NCI-H460 (cell line): Measurements from ENCODE around the gene RAB11FIP5. TPM values are rescaled to one million over a fixed set of nuclear protein-coding genes. Genes with fewer than 3 reads are reported as not detected.

Experiments used
- DNase-seq: peaks from one replicate; pipeline ENCODE4 v3.0.0-alpha.2; 2016; ENCODE audit warnings: low read depth; ENCODE audit errors: extremely low read depth
- total RNA-seq: library from RNA; depleted of rRNA; stranded (reverse); fragments of >200 nt; shearing (Covaris generic); gene quantifications from 2 replicates; pipeline ENCODE4 v1.2.3, GENCODE V29; 2014; rRNA removed

RAB11FIP5 gene
- total RNA-seq, 1 experiment from 2014 or later, result 13.3 TPM

GRCh38 chr2:73037947-73038585 lies 74.7 kb downstream of the RAB11FIP5 start:
- no peak for DNase-seq

DNA sequence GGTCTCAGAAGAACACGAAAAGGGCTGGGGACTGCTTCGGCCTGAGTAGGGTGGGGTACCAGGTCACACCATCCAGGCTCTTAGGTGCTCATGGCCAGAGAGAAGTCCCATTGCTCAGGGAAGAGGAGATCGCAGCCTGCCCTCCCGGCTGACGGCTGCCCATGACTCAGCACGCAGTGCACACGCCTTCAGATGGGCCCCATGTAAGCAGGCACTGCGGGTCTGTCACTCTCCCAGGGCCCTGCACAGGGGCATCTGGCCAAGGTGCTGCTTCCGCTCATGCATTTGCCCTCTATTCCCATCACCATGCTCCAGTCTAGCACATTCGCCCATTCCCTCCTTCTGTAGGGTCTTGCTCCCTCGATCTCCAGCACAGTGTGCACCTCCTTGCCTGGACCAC lies 76.0 kb downstream of the RAB11FIP5 start:
- DNase-seq, result no peak

DNA sequence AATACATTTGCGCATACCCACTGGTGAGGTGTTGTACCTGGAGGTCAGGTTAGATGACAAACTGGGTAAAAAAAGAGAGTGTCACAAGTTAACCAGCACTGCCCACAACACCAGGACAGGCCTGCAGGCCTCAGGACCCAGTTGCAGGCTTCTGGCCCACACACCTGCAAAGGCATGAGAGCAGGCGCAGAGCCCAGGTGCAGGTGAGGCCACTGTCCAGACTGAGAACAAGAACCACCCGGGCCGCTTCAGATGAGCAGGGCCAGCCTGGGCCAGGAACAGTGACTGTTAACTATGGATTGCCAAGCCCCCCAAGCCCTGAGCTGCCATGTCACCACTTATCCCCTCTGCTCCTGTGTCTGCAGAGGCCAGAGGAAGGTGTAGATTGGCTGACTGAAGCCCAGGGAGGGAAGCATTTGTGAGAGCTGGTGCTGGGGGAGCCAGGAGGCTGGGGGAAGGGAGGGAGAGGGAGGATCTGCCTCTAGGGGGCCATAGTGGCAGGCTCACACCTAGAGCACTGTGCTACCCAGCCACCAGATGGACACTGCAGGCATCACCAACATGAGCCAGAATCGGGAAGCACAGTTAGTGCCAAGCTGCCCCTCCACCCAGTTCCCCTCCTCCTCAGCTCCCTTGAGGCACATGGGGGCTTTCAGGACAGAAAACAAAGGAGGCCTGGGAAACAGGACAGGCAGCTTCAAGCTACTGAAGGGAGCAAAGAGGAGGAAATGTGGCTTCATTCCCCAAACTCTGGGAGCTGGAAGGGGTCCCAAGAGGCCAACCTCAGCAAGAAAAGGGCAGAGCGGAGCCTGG lies 76.6 kb downstream of the RAB11FIP5 start:
- no peak for DNase-seq

DNA sequence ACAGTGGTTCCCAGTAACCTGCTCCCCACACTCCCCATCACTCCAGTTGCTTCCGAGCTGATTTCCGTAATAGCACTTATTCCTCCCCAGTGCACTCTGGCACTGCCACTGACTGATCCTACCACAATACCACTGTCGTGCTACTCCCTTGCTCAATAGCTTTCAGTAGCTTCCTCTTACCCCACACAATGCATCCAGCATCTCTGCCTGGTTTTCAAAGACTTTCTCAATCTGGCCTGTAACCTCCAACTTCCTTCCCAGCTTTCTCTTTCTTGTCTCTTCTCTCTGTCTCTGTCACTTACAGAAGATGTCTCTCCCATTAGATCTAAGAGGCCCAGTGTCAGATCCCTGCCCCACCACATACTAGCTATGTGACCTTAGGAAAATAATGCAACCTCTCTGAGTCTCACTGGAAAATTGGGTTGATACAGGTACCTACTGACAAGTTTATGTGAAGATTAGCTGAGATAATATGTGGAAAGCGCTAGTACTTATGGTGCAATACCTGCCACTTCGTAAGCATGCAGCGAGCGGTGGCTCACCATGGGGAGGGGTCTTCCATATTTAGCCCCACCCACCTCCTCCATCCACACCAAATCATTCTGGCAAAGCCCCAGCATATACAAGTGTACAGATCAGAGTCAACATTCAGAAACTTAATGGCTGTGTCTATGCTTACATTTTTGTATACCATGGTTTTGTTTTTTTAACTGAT lies 77.9 kb downstream of the RAB11FIP5 start:
- no peak for DNase-seq

DNA sequence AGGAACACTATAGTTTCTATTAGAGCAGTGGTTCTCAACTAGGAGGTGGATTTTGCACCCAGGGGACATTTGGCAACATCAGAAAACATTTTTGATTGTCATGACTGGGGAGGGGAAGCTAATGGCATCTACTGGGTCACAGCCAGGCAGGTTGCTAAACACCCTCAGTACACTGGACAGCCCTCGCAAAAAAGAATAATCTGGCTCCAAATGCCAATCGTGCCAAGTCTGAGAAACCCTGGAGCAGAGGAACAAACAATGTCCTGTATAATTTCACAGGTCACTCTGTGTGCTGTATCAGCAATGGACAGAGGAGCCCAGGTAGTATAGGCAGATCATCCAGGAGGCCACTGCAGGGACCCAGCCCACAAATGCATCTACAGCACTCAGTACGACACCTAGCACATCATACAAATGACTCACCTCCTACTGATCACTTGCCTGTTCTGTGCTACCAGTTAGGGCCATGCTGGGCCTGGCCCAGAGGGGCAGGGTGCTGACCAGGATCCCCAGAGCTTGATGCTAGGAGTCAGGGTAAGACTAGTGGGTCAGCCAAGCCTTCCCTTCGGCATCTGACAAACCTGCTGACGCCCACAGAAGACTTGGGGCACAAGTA lies 78.9 kb downstream of the RAB11FIP5 start:
- DNase-seq, result no peak

- no peak for DNase-seq
Observed at GRCh38 chr2:73033142-73033765, 79.5 kb downstream of the RAB11FIP5 start.

GRCh38 chr2:73032702-73033097 lies 80.0 kb downstream of the RAB11FIP5 start:
- no peak for DNase-seq

DNA sequence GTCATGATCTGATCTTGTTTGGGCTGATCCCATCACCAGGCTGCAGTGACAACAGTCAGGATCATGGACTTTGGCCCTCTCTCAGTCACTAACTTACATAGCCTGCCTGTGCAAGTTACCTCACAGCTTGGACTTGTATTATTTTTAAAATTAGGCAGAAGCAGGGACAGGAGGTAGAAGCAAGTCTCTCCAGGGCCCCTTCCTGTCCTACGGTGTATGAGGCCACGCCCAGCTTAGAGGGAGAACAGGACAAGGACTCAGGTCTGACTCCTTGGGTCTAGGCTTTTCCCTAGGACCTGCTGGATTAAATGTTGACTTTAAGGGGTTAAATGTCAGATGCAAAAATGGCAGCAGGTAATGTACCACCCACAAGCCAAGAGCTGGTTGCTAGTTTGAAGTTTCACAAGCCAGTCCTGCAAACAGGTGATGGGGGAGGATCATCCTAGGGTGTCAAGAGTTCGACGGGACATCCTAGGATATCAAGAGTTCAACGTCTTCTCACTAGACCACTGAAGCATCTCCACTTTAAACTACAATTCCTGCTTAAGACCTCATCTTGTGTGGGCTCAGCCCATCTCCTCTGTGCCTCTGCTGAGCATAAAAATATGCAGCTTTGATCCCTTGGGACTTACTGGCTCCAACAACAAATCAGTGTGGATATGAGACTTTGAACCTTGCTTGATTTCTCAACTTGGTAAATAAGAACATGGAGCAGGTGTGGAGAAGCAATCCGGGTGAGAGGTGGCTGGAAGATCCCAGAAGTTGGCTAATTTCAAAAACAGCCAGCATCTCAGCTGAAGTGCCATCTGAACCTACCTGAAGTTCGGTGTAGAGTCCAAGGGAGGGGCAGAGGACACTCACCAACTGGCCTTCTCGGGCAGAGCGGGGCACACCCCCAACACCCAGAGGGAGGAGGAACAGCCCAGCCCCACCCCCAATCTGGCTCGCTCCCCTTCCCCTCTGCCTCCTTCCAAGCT lies 80.7 kb downstream of the RAB11FIP5 start:
- no peak for DNase-seq

DNA sequence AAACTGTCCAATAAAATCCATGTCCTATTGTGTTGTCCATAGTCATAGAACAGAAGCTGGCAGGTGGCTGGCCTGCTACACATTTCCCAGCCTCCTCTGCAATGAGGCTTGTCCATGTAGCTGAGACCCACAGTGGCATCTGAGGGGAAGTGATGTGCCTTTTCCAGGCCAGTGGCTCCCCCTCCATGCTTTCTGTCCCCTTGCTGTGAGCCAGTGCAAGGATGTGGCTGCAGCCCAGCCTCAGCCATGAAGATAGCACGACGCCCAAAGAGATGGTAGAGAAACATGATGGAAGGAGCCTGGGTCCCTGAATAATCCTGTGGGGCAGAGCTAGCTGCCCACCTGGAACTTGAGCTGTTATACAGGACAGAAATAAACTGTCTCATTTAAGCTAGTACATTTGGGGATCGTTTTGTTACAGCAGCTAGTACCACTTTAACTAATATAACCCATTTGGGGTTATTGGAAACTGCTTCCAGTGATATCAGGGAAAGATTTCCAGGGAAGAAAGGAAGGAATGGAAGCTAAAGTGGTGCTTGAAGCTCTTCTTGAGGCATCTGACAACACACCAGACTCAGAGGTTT lies 81.6 kb downstream of the RAB11FIP5 start:
- no peak for DNase-seq

DNA sequence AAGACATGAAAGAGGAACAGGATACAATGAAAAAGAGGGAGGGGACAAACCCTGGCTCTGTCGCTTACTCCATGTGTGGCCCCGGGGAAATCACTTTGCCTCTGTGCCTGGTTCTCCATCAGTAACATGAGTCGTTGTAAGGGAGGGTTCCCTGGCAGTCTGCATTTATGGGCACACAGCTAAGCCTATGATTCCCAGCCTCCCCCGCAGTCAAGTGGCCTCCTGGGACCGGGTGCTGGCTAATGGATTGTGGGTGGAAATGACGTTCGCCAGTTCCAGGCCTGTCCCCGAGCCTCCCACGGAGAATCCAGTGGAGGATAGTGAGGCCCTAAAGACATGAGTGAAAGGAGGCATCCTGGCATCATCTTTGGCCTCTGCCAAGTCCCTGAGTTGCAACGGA lies 83.9 kb downstream of the RAB11FIP5 start:
- no peak for DNase-seq

GRCh38 chr2:73027340-73027739 lies 85.4 kb downstream of the RAB11FIP5 start:
- no peak for DNase-seq

- no peak for DNase-seq
Observed at GRCh38 chr2:73023497-73023896, 89.3 kb downstream of the RAB11FIP5 start.

Other genes with a start within 250 kb of the RAB11FIP5 start
- 40.1 and 40.6 TPM in 2 replicates for gene SPR, start 225.5 kb downstream of the RAB11FIP5 start, total RNA-seq
- not detected in 2 replicates for gene EMX1, start 195.4 kb downstream of the RAB11FIP5 start, total RNA-seq
- gene SFXN5, start 41.2 kb downstream of the RAB11FIP5 start, total RNA-seq, result 13.4 and 13.7 TPM in 2 replicates
- gene NOTO, start 89.6 kb upstream of the RAB11FIP5 start, total RNA-seq, result not detected in 2 replicates
- 42.6 and 48.9 TPM in 2 replicates for gene SMYD5, start 101.3 kb upstream of the RAB11FIP5 start, total RNA-seq
- 6.3 and 10.7 TPM in 2 replicates for gene PRADC1, start 120.3 kb upstream of the RAB11FIP5 start, total RNA-seq
- 538 and 560 TPM in 2 replicates for gene CCT7, start 121.4 kb upstream of the RAB11FIP5 start, total RNA-seq
- gene FBXO41, start 171.5 kb upstream of the RAB11FIP5 start, total RNA-seq, result 0.66 and 1.4 TPM in 2 replicates
- not detected in 2 replicates for gene EGR4, start 180.6 kb upstream of the RAB11FIP5 start, total RNA-seq